SH-SY5Y (cell line): ENCODE measurements around the gene ABAT.

Experiments
- GATA2 ChIP-seq: IDR thresholded peaks from 2 replicates; pipeline ENCODE4 v1.6.1; 2011; ENCODE audit warnings: mild to moderate bottlenecking, low read depth, low read length
- GATA3 ChIP-seq: IDR thresholded peaks from 2 replicates; pipeline ENCODE4 v1.6.1; 2011; ENCODE audit warnings: low read depth, mild to moderate bottlenecking, low read length, moderate library complexity

- TF ChIP-seq GATA2 (no peak), GATA3 (no peak)
These were observed 20.6 kb downstream of the ABAT start for GRCh38 chr16:8694795-8695728.
